ENCODE data around the gene ADD3.

ADD3 gene

DNA sequence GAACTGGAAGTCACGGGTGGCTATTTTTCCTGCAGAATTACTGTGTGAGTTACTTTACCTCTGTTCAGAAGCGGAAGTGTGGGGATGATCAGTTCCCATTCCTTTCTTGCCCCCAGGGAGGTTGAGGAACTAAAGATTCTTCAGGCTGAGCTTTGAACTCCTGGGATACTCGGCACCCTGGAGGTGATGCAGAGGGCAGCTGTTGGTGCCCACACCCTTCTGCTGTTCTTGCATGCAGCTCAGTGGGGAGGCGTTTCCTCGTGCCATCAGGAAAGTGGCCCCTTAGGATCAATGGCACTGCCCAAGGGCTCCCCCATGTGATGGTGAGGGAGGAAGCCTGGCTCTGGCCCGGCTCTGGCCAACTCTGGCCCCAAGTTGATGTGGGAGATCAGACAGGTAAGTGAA lies 155.0 kb downstream of the ADD3 start:
- Histone ChIP-seq H3K9ac (ENCODE audit: low read length) (no peak overlapping the region), H3K9me3 (ENCODE audit: control insufficient read depth, low read length) (peaks cover 6% of the 10 kb centered on the region), H3K27me3 (replicated peaks; ENCODE audit: control insufficient read depth, insufficient read depth, low read length) (peaks cover 55% of the 10 kb centered on the region), H3K36me3 (ENCODE audit: control insufficient read depth, insufficient read depth, low read length, severe bottlenecking) (no peaks in the 10 kb centered on the region), H3K4me1 (ENCODE audit: control insufficient read depth, insufficient read depth, low read length) (no peaks in the 10 kb centered on the region), H3K4me3 (ENCODE audit: low read length) (no peak overlapping the region)
- DNase-seq (ENCODE audit: low read depth), result no peak

DNA sequence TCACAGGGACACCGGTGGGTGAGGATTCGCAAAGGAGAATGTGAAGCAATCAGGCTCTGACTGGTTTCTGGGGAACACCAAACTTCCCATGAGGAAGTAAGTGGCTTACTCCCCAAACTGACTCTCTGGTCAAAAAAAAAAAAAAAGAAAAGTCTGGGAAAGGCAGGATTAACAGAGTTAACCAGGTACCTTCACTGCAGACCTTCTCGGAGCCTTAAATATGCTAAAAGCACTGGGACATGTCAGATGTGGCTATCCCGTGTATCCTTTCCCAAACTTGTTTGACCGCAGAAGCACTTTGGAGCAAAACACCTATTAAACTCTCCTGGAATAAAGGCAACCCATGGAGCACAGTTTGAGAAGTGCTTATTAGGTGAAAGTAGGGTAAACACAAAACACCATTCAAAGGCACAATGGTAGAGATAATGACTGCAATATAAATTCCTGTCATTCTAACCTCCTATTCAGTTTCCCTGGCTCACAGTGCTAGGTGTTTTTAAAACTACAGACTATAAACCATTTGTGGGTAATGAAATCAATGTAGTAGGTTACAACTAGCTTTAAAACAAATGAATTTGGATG lies 155.5 kb downstream of the ADD3 start:
- Histone ChIP-seq H3K9me3 (ENCODE audit: control insufficient read depth, low read length) (peaks cover 6% of the 10 kb centered on the region), H3K9ac (ENCODE audit: low read length) (no peak overlapping the region), H3K36me3 (ENCODE audit: control insufficient read depth, insufficient read depth, low read length, severe bottlenecking) (no peaks in the 10 kb centered on the region), H3K4me1 (ENCODE audit: control insufficient read depth, insufficient read depth, low read length) (no peaks in the 10 kb centered on the region), H3K27me3 (replicated peaks; ENCODE audit: control insufficient read depth, insufficient read depth, low read length) (peaks cover 55% of the 10 kb centered on the region), H3K4me3 (ENCODE audit: low read length) (no peak overlapping the region)
- DNase-seq (ENCODE audit: low read depth), result no peak

DNA sequence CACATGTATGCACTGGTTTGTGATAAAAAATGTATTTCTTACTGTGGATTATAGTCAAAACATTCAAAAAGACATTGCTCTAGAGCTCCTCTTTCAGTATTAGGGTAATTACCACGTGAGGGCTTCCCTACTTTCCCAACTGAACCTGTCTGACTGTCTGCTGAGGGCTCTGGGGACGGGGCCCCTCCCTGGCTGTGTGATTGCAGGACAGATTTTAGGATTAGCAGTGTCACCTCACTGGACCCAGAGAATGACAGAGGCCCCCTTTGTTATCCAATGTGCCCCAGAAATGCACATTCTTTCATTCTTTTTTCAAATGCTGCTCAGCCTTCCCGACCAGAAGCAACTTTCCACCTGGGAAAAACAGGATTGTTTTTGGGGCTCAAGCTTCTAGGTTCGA lies 156.1 kb downstream of the ADD3 start:
- no peaks in the 10 kb centered on the region for H3K36me3 ChIP-seq (ENCODE audit: control insufficient read depth, insufficient read depth, low read length, severe bottlenecking)
- no peak for DNase-seq (ENCODE audit: low read depth)
- no peaks in the 10 kb centered on the region for H3K4me1 ChIP-seq (ENCODE audit: control insufficient read depth, insufficient read depth, low read length)
- peaks cover 6% of the 10 kb centered on the region for H3K9me3 ChIP-seq (ENCODE audit: control insufficient read depth, low read length)
- no peak overlapping the region for H3K4me3 ChIP-seq (ENCODE audit: low read length)
- peaks cover 58% of the 10 kb centered on the region for H3K27me3 ChIP-seq (replicated peaks; ENCODE audit: control insufficient read depth, insufficient read depth, low read length)
- no peak overlapping the region for H3K9ac ChIP-seq (ENCODE audit: low read length)

DNA sequence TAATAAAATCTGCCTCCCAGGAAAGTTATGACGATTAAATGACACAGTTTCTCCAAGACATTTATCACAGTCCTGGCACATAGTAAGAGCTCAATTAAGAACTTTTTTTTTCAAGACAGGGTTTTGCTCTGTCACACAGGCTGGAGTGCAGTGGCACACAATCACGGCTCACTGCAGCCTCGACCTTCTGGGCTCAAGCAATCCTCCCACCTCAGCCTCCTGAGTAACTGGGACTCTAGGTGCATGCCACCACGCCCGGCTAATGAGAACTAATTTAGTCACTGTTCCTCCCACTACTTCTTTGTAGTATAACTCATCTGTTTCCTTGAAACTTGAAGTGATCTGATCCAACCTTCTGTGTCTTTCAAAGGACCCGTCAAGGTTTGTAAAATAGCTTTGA lies 157.5 kb downstream of the ADD3 start:
- no peak for DNase-seq (ENCODE audit: low read depth)
- Histone ChIP-seq H3K27me3 (replicated peaks; ENCODE audit: control insufficient read depth, insufficient read depth, low read length) (peaks cover 64% of the 10 kb centered on the region), H3K4me1 (ENCODE audit: control insufficient read depth, insufficient read depth, low read length) (no peaks in the 10 kb centered on the region), H3K9me3 (ENCODE audit: control insufficient read depth, low read length) (peaks cover 6% of the 10 kb centered on the region), H3K4me3 (ENCODE audit: low read length) (no peak overlapping the region), H3K9ac (ENCODE audit: low read length) (no peak overlapping the region), H3K36me3 (ENCODE audit: control insufficient read depth, insufficient read depth, low read length, severe bottlenecking) (no peaks in the 10 kb centered on the region)

DNA sequence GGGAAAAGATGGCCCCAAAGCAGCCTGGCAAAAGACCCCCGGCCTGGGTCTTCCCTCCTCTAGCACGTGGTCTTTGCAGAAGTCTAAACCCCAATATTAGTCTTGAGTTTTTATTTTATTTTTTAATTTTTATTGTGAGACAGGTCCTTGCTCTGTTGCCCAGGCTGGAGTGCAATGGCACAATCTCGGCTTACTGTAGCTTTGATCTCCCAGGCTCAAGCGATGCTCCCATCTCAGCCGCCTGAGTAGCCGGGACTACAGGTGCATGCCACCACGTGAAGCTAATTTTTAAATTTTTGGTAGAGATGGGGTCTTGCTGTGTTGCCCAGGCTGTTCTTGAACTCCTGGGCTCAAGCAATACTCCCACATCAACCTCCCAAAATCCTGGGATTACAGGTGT lies 159.4 kb downstream of the ADD3 start:
- Histone ChIP-seq H3K9me3 (ENCODE audit: control insufficient read depth, low read length) (no peaks in the 10 kb centered on the region), H3K36me3 (ENCODE audit: control insufficient read depth, insufficient read depth, low read length, severe bottlenecking) (no peaks in the 10 kb centered on the region), H3K4me3 (ENCODE audit: low read length) (no peak overlapping the region), H3K27me3 (replicated peaks; ENCODE audit: control insufficient read depth, insufficient read depth, low read length) (peaks cover 70% of the 10 kb centered on the region), H3K4me1 (ENCODE audit: control insufficient read depth, insufficient read depth, low read length) (no peaks in the 10 kb centered on the region), H3K9ac (ENCODE audit: low read length) (no peak overlapping the region)
- DNase-seq (ENCODE audit: low read depth), result no peak

DNA sequence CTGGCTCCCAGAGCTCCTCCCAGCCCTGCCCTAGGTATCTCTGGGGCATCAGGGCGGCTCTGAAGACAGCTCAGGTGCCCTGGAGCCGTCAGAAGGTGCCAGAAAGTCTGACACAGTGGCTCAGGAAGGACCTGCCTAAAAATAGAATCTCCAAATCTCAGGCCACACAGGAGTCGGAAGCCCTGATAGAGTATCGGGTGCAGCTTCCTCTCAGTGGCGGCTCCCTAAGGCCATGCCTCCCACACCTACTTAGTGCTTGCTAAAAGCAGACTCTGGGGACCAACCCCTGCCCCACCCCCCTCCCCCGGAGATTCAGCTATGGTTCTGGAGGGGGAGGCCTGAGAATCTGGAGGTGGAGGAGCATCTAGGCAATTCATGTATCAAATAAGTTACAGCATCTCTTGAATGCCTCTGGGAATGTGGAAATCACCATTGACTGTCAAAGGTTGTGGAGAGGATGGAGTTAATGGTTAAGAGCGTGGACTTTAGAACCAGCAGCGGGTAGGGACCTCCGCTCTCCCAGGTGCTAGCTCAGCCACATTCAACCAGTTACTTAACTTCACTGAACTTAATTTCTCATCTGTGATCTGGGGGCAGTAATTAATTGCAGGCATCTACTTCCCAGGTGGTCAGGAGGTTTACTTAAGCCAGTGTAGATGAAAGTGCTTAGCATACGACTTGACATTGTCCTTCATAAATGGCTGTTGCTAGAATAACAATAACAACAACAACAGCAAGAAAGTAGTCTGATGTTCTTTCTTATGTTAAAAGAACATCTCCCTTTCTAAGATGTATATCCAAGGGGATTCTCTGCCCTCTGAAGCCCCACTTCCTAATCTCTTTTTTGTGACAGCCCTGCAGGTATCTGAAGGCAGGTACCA lies 161.1 kb downstream of the ADD3 start:
- no peak for DNase-seq (ENCODE audit: low read depth)
- H3K9ac ChIP-seq (ENCODE audit: low read length), result no peak overlapping the region
- H3K9me3 ChIP-seq (ENCODE audit: control insufficient read depth, low read length), result no peaks in the 10 kb centered on the region
- H3K4me1 ChIP-seq (ENCODE audit: control insufficient read depth, insufficient read depth, low read length), result no peaks in the 10 kb centered on the region
- no peaks in the 10 kb centered on the region for H3K36me3 ChIP-seq (ENCODE audit: control insufficient read depth, insufficient read depth, low read length, severe bottlenecking)
- H3K27me3 ChIP-seq (replicated peaks; ENCODE audit: control insufficient read depth, insufficient read depth, low read length), result peaks cover 55% of the 10 kb centered on the region
- H3K4me3 ChIP-seq (ENCODE audit: low read length), result no peak overlapping the region

DNA sequence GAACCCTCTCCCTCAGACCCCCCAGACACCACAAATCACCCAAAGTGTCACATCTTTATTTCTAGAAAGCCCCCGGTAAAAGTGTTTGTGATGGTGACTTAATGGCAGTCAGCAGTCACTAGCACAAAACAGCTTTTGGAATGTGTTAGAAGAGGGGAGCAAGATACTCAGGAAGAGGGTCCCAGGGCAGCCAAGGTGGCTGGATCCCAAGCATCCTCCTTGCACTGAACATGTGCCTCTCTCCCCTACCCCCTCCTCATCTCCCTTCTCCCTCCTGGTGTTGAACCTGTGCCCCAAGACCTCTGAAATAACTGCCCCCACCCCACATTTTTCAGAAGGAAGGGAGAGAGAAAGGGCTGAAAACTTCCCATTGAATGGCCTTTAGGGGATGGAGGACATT lies 161.8 kb downstream of the ADD3 start:
- Histone ChIP-seq H3K9ac (ENCODE audit: low read length) (no peak overlapping the region), H3K36me3 (ENCODE audit: control insufficient read depth, insufficient read depth, low read length, severe bottlenecking) (no peaks in the 10 kb centered on the region), H3K4me3 (ENCODE audit: low read length) (no peak overlapping the region), H3K4me1 (ENCODE audit: control insufficient read depth, insufficient read depth, low read length) (no peaks in the 10 kb centered on the region), H3K27me3 (replicated peaks; ENCODE audit: control insufficient read depth, insufficient read depth, low read length) (peaks cover 51% of the 10 kb centered on the region), H3K9me3 (ENCODE audit: control insufficient read depth, low read length) (no peaks in the 10 kb centered on the region)
- no peak for DNase-seq (ENCODE audit: low read depth)

DNA sequence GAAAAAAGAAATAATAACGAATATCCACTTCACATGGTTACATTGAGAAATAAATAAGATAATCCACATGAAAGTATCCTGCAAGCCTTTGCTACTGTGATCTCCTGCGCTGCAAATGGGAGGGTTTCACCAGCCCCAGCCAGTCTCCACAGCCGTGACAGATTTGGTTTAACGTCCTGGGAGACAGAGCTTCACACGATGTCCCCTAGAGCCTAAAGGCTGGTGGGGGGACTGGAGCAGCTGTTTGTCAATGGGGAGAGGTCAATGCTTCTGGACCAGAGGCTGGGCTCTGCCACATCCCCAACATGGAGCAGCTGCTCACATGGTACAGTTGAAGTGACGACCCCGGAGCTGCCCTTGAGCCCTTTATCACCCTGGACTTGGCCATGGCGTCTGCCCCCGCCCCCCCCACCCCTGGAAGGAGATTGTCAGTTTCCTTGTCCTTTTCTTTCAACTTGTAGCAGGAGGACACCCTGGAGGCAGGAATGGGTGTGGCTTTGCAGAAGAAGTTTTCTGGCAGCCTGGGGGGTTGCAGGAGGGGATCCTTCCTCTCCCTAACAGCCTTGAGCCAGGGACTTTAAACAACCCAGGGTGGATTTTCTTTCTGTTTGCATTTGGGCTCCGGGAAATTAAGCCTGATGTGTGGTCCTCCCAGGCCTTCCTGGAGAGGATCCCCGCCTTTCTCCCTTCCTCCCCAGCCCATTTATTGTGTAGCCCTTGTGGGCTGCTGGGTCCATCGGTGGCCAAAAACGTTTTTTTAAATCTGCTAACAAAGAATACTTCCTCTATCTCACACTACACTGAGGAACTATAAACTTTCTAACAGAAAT lies 162.6 kb downstream of the ADD3 start:
- no peaks in the 10 kb centered on the region for H3K9me3 ChIP-seq (ENCODE audit: control insufficient read depth, low read length)
- DNase-seq (ENCODE audit: low read depth), result no peak
- no peak overlapping the region for H3K4me3 ChIP-seq (ENCODE audit: low read length)
- no peaks in the 10 kb centered on the region for H3K36me3 ChIP-seq (ENCODE audit: control insufficient read depth, insufficient read depth, low read length, severe bottlenecking)
- no peaks in the 10 kb centered on the region for H3K4me1 ChIP-seq (ENCODE audit: control insufficient read depth, insufficient read depth, low read length)
- H3K27me3 ChIP-seq (replicated peaks; ENCODE audit: control insufficient read depth, insufficient read depth, low read length), result peaks cover 45% of the 10 kb centered on the region
- H3K9ac ChIP-seq (ENCODE audit: low read length), result no peak overlapping the region

DNA sequence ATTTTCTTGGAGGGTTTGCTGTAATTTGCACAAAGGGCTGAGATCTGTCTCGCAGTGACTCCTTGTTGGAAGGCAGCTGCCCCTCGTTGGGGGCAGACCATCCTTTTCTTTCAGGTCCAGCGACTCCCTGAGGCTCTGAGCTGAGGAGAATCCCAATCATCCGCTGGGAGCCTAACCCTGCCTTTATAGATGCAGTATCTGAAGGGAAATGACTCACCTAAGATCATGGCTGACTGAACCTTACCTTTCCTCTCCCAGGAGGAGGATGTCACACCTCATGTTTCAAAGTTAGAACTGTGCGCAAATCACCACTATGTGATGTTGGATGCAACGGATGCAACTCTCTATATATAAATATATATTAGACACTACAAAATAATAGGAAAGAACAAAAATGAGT lies 163.2 kb downstream of the ADD3 start:
- Histone ChIP-seq H3K9ac (ENCODE audit: low read length) (no peak overlapping the region), H3K4me1 (ENCODE audit: control insufficient read depth, insufficient read depth, low read length) (no peaks in the 10 kb centered on the region), H3K9me3 (ENCODE audit: control insufficient read depth, low read length) (no peaks in the 10 kb centered on the region), H3K27me3 (replicated peaks; ENCODE audit: control insufficient read depth, insufficient read depth, low read length) (peaks cover 38% of the 10 kb centered on the region), H3K4me3 (ENCODE audit: low read length) (no peak overlapping the region), H3K36me3 (ENCODE audit: control insufficient read depth, insufficient read depth, low read length, severe bottlenecking) (no peaks in the 10 kb centered on the region)
- no peak for DNase-seq (ENCODE audit: low read depth)

DNA sequence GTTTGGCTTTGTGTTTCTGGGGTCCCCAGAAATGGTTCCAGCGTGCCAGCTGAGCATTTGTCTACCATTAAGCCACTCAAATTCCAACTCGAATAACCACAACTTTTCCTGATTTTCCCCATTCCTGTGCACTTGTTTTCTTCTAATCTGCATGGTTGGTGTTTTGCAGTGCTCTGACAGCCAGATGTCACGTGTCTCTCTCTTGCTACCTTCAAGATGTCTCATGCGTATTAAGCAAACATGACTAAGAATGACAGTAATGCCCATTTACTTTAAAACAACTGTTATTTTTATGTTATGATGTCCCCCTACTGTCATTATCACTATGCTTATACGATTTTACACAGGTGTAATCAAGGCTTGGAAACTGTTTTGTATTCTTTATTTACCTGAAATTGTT lies 164.4 kb downstream of the ADD3 start:
- Histone ChIP-seq H3K27me3 (replicated peaks; ENCODE audit: control insufficient read depth, insufficient read depth, low read length) (peaks cover 34% of the 10 kb centered on the region), H3K4me3 (ENCODE audit: low read length) (no peak overlapping the region), H3K4me1 (ENCODE audit: control insufficient read depth, insufficient read depth, low read length) (no peaks in the 10 kb centered on the region), H3K9me3 (ENCODE audit: control insufficient read depth, low read length) (no peaks in the 10 kb centered on the region), H3K9ac (ENCODE audit: low read length) (no peak overlapping the region), H3K36me3 (ENCODE audit: control insufficient read depth, insufficient read depth, low read length, severe bottlenecking) (no peaks in the 10 kb centered on the region)
- DNase-seq (ENCODE audit: low read depth), result no peak

DNA sequence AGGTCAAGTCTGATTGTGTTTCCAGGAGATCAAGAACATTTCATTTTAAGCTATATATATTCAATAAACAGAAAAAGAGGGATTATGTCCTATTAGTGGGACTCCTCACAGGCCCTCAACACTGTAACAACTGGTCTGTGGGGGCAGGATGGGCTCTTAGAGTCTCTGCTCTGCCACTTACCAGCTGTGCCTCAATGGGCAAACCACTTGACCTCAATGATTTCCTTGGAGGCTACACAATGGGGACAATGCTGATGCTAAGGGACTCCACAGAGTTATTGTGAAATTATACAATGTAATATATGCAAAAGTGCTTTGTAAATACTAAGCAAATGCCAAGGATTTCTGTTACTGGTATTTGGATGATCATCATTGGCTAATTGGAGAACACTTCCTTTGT lies 166.4 kb downstream of the ADD3 start:
- Histone ChIP-seq H3K27me3 (replicated peaks; ENCODE audit: control insufficient read depth, insufficient read depth, low read length) (peaks cover 15% of the 10 kb centered on the region), H3K9me3 (ENCODE audit: control insufficient read depth, low read length) (no peaks in the 10 kb centered on the region), H3K4me1 (ENCODE audit: control insufficient read depth, insufficient read depth, low read length) (no peaks in the 10 kb centered on the region), H3K4me3 (ENCODE audit: low read length) (no peak overlapping the region), H3K9ac (ENCODE audit: low read length) (no peak overlapping the region), H3K36me3 (ENCODE audit: control insufficient read depth, insufficient read depth, low read length, severe bottlenecking) (no peaks in the 10 kb centered on the region)
- DNase-seq (ENCODE audit: low read depth), result no peak

Data from adipocyte (in vitro differentiated cells).